Activated CD4-positive, alpha-beta memory T cell treated with anti-CD3 and anti-CD28 coated beads, Interleukin-2, amount 10 ng/mL, durations not matched to agents 7 days and 5 days (primary cell): ENCODE measurements around the gene SLC27A2. TPM values are rescaled to one million over a fixed set of nuclear protein-coding genes. Genes with fewer than 3 reads are reported as not detected.
A peak's percentile ranks its signal among the peaks of the same experiment; 100 is the strongest.
"Not testable (repeated sequence)": the region's sequence is repeated elsewhere in the genome, so short reads cannot be mapped to it uniquely, and the experiment has no call there.

Experiments
- CTCF ChIA-PET: fragments of 350-600 bp; sonication (Branson Sonifier 250); formaldehyde crosslinking; loops from one replicate; lab custom pipeline; 2021; ENCODE audit warnings: antibody characterized with exemption, inconsistent platforms; lab: Charles Lee
- POLR2A ChIA-PET: fragments of 350-600 bp; sonication (Branson Sonifier 250); formaldehyde crosslinking; loops from one replicate; lab custom pipeline; 2021; ENCODE audit warnings: antibody characterized with exemption; lab: Charles Lee
- DNase-seq: peaks from one replicate; pipeline ENCODE4 v3.0.0-alpha.2; 2020
- H3K27ac Mint-ChIP-seq: one replicate; pipeline ENCODE4 v1.8.0; 2021; ENCODE audit warnings: mild to moderate bottlenecking, mixed read lengths
- H3K27me3 Mint-ChIP-seq: one replicate; pipeline ENCODE4 v1.8.0; 2021; ENCODE audit warnings: mixed read lengths
- H3K36me3 Mint-ChIP-seq: one replicate; pipeline ENCODE4 v1.8.0; 2021; ENCODE audit warnings: low read depth, mixed read lengths
- H3K4me1 Mint-ChIP-seq: one replicate; pipeline ENCODE4 v1.8.0; 2021; ENCODE audit warnings: mixed read lengths
- H3K4me3 Mint-ChIP-seq: one replicate; pipeline ENCODE4 v1.8.0; 2021; ENCODE audit warnings: mild to moderate bottlenecking, mixed read lengths
- H3K9me3 Mint-ChIP-seq: one replicate; pipeline ENCODE4 v1.8.0; 2021; ENCODE audit warnings: mixed read lengths
- total RNA-seq, 2 experiments: library from RNA; stranded (reverse); gene quantifications; one replicate each; pipeline ENCODE4 v1.2.3, GENCODE V29; 2021

The SLC27A2 gene
- total RNA-seq = 10 to 100 TPM; 29.5 to 30.3 TPM

- H3K27ac Mint-ChIP-seq = peak within 1 kb of the TSS; percentile 85
These were observed at the start of gene SLC27A2 for GRCh38 chr15:50181969-50182218. Gene SLC27A2, plus strand, starts transcription at chr15:50182196. Its CDS starts 232 bp downstream, at chr15:50182428.

GRCh38 chr15:50132251-50132984 is 49.6 kb upstream of the SLC27A2 start:
- H3K27me3 Mint-ChIP-seq, POLR2A ChIA-PET, H3K4me3 Mint-ChIP-seq, DNase-seq: not testable (repeated sequence)
- peaks cover 37% of the 10 kb centered on the region for H3K4me1 Mint-ChIP-seq
- H3K9me3 Mint-ChIP-seq = peaks cover 12% of the 10 kb centered on the region
- peaks cover 11% of the 10 kb centered on the region for H3K36me3 Mint-ChIP-seq
- peak overlapping the region; percentile 50 for H3K27ac Mint-ChIP-seq
- CTCF ChIA-PET = interaction anchor here (0.8 kb wide), 1 partner anchor 184 kb away, joined by 3 read pairs; no protein-coding TSS in a partner anchor

More at GRCh38 chr15:50181969-50182218, at the start of gene SLC27A2:
- DNase-seq = no peak
- POLR2A ChIA-PET = interaction anchor here (0.7 to 5.5 kb wide), 12 partner anchors 12 to 172 kb away, joined by 3 to 85 read pairs (median 6); partner anchors contain the start of gene GABPB1
- peaks cover 7% of the 10 kb centered on the region for H3K36me3 Mint-ChIP-seq
- H3K9me3 Mint-ChIP-seq = no peaks in the 10 kb centered on the region
- H3K27me3 Mint-ChIP-seq = no peaks in the 10 kb centered on the region
- peak within 1 kb of the TSS; percentile 96 for H3K4me3 Mint-ChIP-seq
- CTCF ChIA-PET = interaction anchor here (0.7 to 4.2 kb wide), 12 partner anchors 16 to 1012 kb away, joined by 3 to 46 read pairs (median 4); partner anchors contain the start of gene GALK2
- H3K4me1 Mint-ChIP-seq = peaks cover 54% of the 10 kb centered on the region

GRCh38 chr15:50134524-50135024 is 47.4 kb upstream of the SLC27A2 start:
- Mint-ChIP-seq H3K9me3 (peaks cover 9% of the 10 kb centered on the region), H3K36me3 (peaks cover 11% of the 10 kb centered on the region), H3K27ac (peak overlapping the region; percentile 91), H3K4me1 (peaks cover 47% of the 10 kb centered on the region), H3K27me3 (no peaks in the 10 kb centered on the region), H3K4me3 (peak overlapping the region; percentile 8)
- no peak for DNase-seq
- POLR2A ChIA-PET = interaction anchor here (1.4 to 5.4 kb wide), 7 partner anchors 16 to 1257 kb away, joined by 4 to 34 read pairs (median 6); partner anchors contain the start of genes ATP8B4, EID1, GABPB1 and SLC27A2
- CTCF ChIA-PET = interaction anchor here (0.6 to 2.1 kb wide), 6 partner anchors 10 to 181 kb away, joined by 3 to 5 read pairs (median 4); partner anchors contain the start of gene ATP8B4

GRCh38 chr15:50135031-50135551 is 46.9 kb upstream of the SLC27A2 start:
- DNase-seq = peak; percentile 65

GRCh38 chr15:50137330-50137761 is 44.6 kb upstream of the SLC27A2 start:
- DNase-seq = peak; percentile 45
- Mint-ChIP-seq H3K4me3 (peak overlapping the region; percentile 28), H3K27ac (peak overlapping the region; percentile 64), H3K36me3 (peaks cover 4% of the 10 kb centered on the region), H3K4me1 (peaks cover 47% of the 10 kb centered on the region), H3K9me3 (peaks cover 4% of the 10 kb centered on the region), H3K27me3 (no peaks in the 10 kb centered on the region)
- ChIA-PET CTCF (interaction anchor here (0.8 to 1.3 kb wide), 4 partner anchors 19 to 902 kb away, joined by 3 to 5 read pairs (median 3); partner anchors contain the start of gene ATP8B4), POLR2A (interaction anchor here (1.1 to 5.4 kb wide), 3 partner anchors 19 to 44 kb away, joined by 3 to 21 read pairs (median 5); partner anchors contain the start of gene SLC27A2)

More at GRCh38 chr15:50135031-50135551, 46.9 kb upstream of the SLC27A2 start:
- Mint-ChIP-seq H3K27ac (peak overlapping the region; percentile 91), H3K4me1 (peaks cover 47% of the 10 kb centered on the region), H3K27me3 (no peaks in the 10 kb centered on the region), H3K36me3 (peaks cover 11% of the 10 kb centered on the region), H3K4me3 (peak overlapping the region; percentile 18), H3K9me3 (peaks cover 7% of the 10 kb centered on the region)
- CTCF ChIA-PET = interaction anchor here (0.9 to 2.1 kb wide), 5 partner anchors 16 to 181 kb away, joined by 4 to 5 read pairs (median 5); partner anchors contain the start of gene ATP8B4
- POLR2A ChIA-PET = interaction anchor here (1.4 to 5.4 kb wide), 7 partner anchors 16 to 1257 kb away, joined by 4 to 34 read pairs (median 6); partner anchors contain the start of genes ATP8B4, EID1, GABPB1 and SLC27A2

- ChIA-PET CTCF (interaction anchor here (0.8 to 1.3 kb wide), 4 partner anchors 19 to 903 kb away, joined by 3 to 5 read pairs (median 3); partner anchors contain the start of gene ATP8B4), POLR2A (interaction anchor here (1.1 to 5.4 kb wide), 3 partner anchors 19 to 44 kb away, joined by 3 to 21 read pairs (median 5); partner anchors contain the start of gene SLC27A2)
- Mint-ChIP-seq H3K4me1 (peaks cover 44% of the 10 kb centered on the region), H3K36me3 (no peaks in the 10 kb centered on the region), H3K4me3 (no peak overlapping the region), H3K9me3 (no peaks in the 10 kb centered on the region), H3K27ac (peak overlapping the region; percentile 64), H3K27me3 (no peaks in the 10 kb centered on the region)
- no peak for DNase-seq
These were observed 44.1 kb upstream of the SLC27A2 start for GRCh38 chr15:50137893-50138292.

- Mint-ChIP-seq H3K36me3 (no peaks in the 10 kb centered on the region), H3K4me3 (no peak overlapping the region), H3K9me3 (no peaks in the 10 kb centered on the region), H3K27me3 (no peaks in the 10 kb centered on the region), H3K27ac (no peak overlapping the region), H3K4me1 (peaks cover 45% of the 10 kb centered on the region)
- DNase-seq = no peak
- ChIA-PET POLR2A (interaction anchor here (1.8 to 5.4 kb wide), 2 partner anchors 20 to 30 kb away, joined by 5 to 21 read pairs; no protein-coding TSS in a partner anchor), CTCF (interaction anchor here (0.8 to 1.3 kb wide), 2 partner anchors 20 to 135 kb away, joined by 3 to 5 read pairs; partner anchors contain the start of gene ATP8B4)
These were observed 43.6 kb upstream of the SLC27A2 start for GRCh38 chr15:50138391-50138790.

GRCh38 chr15:50140098-50140497 is 41.9 kb upstream of the SLC27A2 start:
- no peaks in the 10 kb centered on the region for H3K36me3 Mint-ChIP-seq
- no peak for DNase-seq
- POLR2A ChIA-PET = no interaction called here
- no peak overlapping the region for H3K4me3 Mint-ChIP-seq
- no peaks in the 10 kb centered on the region for H3K9me3 Mint-ChIP-seq
- H3K27me3 Mint-ChIP-seq = no peaks in the 10 kb centered on the region
- H3K27ac Mint-ChIP-seq = no peak overlapping the region
- CTCF ChIA-PET = no interaction called here
- H3K4me1 Mint-ChIP-seq = peaks cover 43% of the 10 kb centered on the region

GRCh38 chr15:50140983-50141382 is 41.0 kb upstream of the SLC27A2 start:
- Mint-ChIP-seq H3K4me1 (peaks cover 38% of the 10 kb centered on the region), H3K9me3 (no peaks in the 10 kb centered on the region), H3K4me3 (no peak overlapping the region), H3K27me3 (no peaks in the 10 kb centered on the region), H3K27ac (no peak overlapping the region), H3K36me3 (no peaks in the 10 kb centered on the region)
- ChIA-PET CTCF (interaction anchor here (1.1 to 1.5 kb wide), 2 partner anchors 22 to 138 kb away, joined by 3 read pairs; partner anchors contain the start of gene ATP8B4), POLR2A (no interaction called here)
- no peak for DNase-seq

- ChIA-PET CTCF (interaction anchor here (1.1 to 1.5 kb wide), 2 partner anchors 23 to 138 kb away, joined by 3 read pairs; partner anchors contain the start of gene ATP8B4), POLR2A (no interaction called here)
- H3K4me1 Mint-ChIP-seq = peaks cover 37% of the 10 kb centered on the region
- H3K27ac Mint-ChIP-seq = no peak overlapping the region
- DNase-seq = no peak
- H3K9me3 Mint-ChIP-seq = no peaks in the 10 kb centered on the region
- no peaks in the 10 kb centered on the region for H3K36me3 Mint-ChIP-seq
- H3K4me3 Mint-ChIP-seq = no peak overlapping the region
- H3K27me3 Mint-ChIP-seq = no peaks in the 10 kb centered on the region
These were observed 40.1 kb upstream of the SLC27A2 start for GRCh38 chr15:50141856-50142255.

GRCh38 chr15:50143255-50143860 is 38.6 kb upstream of the SLC27A2 start:
- peaks cover 23% of the 10 kb centered on the region for H3K4me1 Mint-ChIP-seq
- ChIA-PET CTCF (no interaction called here), POLR2A (no interaction called here)
- no peak overlapping the region for H3K4me3 Mint-ChIP-seq
- H3K36me3 Mint-ChIP-seq = no peaks in the 10 kb centered on the region
- no peak overlapping the region for H3K27ac Mint-ChIP-seq
- H3K9me3 Mint-ChIP-seq = no peaks in the 10 kb centered on the region
- no peaks in the 10 kb centered on the region for H3K27me3 Mint-ChIP-seq
- DNase-seq = no peak
